ENCODE results near the gene AFF3. TPM values are rescaled to one million over a fixed set of nuclear protein-coding genes. Genes with fewer than 3 reads are reported as not detected.

Gene AFF3
- total and polyA plus RNA-seq, 4 donors = 0.48 to 5.3 (median 2.3) TPM

DNA sequence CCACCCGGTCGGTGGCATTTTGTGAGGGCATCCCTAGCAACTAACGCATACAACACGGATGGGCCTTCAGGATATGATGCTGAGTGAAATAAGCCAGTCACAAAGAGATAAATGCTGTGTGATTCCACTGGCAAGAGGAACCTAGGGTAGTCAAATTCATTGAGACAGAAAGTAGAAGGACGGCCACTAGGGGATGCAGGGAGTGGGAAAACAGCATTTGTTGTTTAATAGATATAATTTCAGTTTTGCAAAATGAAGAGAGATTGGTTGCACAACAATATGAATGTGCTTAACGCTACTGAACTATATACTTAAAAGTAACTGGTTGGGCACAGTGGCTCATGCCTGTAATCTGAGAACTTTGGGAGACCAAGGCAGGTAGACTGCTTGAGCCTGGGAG lies 112.9 kb downstream of the AFF3 start:
- no peaks in the 10 kb centered on the region for H3K9me3 ChIP-seq (ENCODE audit: control insufficient read depth in 4 of 4, low read length in 3 of 4)
- WGBS = 94% methylated on average over 6 of the region's 6 CpGs
- TF ChIP-seq FOXA1 (IDR thresholded peaks at IDR 0.05) (no peak), TAF1 (conservative IDR thresholded peaks at IDR 0.05) (no peak), YY1 (IDR thresholded peaks at IDR 0.05) (no peak), NR2F2 (IDR thresholded peaks at IDR 0.05) (no peak), FOXA2 (IDR thresholded peaks at IDR 0.05) (no peak), MAX (IDR thresholded peaks at IDR 0.05) (no peak)
- H3K27ac ChIP-seq (ENCODE audit: low read depth in 1 of 2, low read length in 2 of 2) = no peak overlapping the region
- no peaks in the 10 kb centered on the region for H3K36me3 ChIP-seq (ENCODE audit: control insufficient read depth in 4 of 4, insufficient read depth in 3 of 4, low read depth in 1 of 4, low read length in 3 of 4)
- no peaks in the 10 kb centered on the region for H3K27me3 ChIP-seq (ENCODE audit: control insufficient read depth in 4 of 4, insufficient read depth in 4 of 4, low read length in 3 of 4)
- no peak overlapping the region for H3K4me3 ChIP-seq (ENCODE audit: low read depth in 1 of 3, low read length in 3 of 3)
- no peak for DNase-seq (ENCODE audit: low spot score)
- H3K9ac ChIP-seq (ENCODE audit: low read depth in 1 of 2, low read length in 2 of 2) = no peak overlapping the region
- peaks cover 0 to 2% (median under 1%) of the 10 kb centered on the region in 4 donors for H3K4me1 ChIP-seq (ENCODE audit: control insufficient read depth in 4 of 4, insufficient read depth in 4 of 4, low read length in 3 of 4)

DNA sequence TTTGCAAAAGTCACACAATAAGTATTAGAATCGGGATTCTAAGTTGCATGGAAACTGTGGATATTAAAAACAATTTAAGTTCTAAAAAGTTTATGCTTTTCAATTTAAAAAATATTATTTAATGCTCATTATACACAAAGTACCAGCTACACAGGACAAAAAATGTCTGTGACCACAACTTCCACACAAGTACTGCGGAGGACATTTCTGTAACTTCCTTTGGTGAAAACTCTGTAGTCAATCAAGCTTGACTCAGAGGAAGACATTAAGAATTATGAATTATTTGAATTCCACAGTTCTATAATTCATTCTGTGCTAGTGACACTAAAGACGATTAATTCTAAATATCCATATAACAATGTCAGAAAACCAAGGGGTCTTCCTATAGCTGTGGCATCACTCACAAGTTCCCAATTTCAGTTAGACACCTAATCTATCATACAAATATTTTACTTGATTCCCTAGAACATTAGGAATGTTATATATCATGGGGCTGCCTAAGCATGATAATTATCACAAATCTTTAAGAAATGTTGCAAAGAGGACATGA lies 120.5 kb downstream of the AFF3 start:
- no peaks in the 10 kb centered on the region for H3K36me3 ChIP-seq (ENCODE audit: control insufficient read depth in 4 of 4, insufficient read depth in 3 of 4, low read depth in 1 of 4, low read length in 3 of 4)
- WGBS = 81% methylated on average over 3 of the region's 3 CpGs
- no peaks in the 10 kb centered on the region for H3K27me3 ChIP-seq (ENCODE audit: control insufficient read depth in 4 of 4, insufficient read depth in 4 of 4, low read length in 3 of 4)
- no peak overlapping the region for H3K9ac ChIP-seq (ENCODE audit: low read depth in 1 of 2, low read length in 2 of 2)
- no peak overlapping the region for H3K4me3 ChIP-seq (ENCODE audit: low read depth in 1 of 3, low read length in 3 of 3)
- no peaks in the 10 kb centered on the region for H3K4me1 ChIP-seq (ENCODE audit: control insufficient read depth in 4 of 4, insufficient read depth in 4 of 4, low read length in 3 of 4)
- TF ChIP-seq RXRA (IDR thresholded peaks at IDR 0.05) (no peak), JUND (IDR thresholded peaks at IDR 0.05) (no peak), FOXA1 (IDR thresholded peaks at IDR 0.05) (no peak), NR2F2 (IDR thresholded peaks at IDR 0.05) (no peak), GABPA (IDR thresholded peaks at IDR 0.05 in 1 of 2, conservative IDR thresholded peaks at IDR 0.05 in 1 of 2) (no peak), YY1 (IDR thresholded peaks at IDR 0.05) (no peak), REST (IDR thresholded peaks at IDR 0.05) (no peak), MAX (IDR thresholded peaks at IDR 0.05) (no peak), ATF3 (IDR thresholded peaks at IDR 0.05) (no peak)
- TF ChIP-seq, protein P1, sequence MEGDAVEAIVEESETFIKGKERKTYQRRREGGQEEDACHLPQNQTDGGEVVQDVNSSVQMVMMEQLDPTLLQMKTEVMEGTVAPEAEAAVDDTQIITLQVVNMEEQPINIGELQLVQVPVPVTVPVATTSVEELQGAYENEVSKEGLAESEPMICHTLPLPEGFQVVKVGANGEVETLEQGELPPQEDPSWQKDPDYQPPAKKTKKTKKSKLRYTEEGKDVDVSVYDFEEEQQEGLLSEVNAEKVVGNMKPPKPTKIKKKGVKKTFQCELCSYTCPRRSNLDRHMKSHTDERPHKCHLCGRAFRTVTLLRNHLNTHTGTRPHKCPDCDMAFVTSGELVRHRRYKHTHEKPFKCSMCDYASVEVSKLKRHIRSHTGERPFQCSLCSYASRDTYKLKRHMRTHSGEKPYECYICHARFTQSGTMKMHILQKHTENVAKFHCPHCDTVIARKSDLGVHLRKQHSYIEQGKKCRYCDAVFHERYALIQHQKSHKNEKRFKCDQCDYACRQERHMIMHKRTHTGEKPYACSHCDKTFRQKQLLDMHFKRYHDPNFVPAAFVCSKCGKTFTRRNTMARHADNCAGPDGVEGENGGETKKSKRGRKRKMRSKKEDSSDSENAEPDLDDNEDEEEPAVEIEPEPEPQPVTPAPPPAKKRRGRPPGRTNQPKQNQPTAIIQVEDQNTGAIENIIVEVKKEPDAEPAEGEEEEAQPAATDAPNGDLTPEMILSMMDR (IDR thresholded peaks at IDR 0.05; ENCODE audit: low read depth, low read length, missing input control) = no peak
- H3K27ac ChIP-seq (ENCODE audit: low read depth in 1 of 2, low read length in 2 of 2) = no peak overlapping the region
- H3K9me3 ChIP-seq (ENCODE audit: control insufficient read depth in 4 of 4, low read length in 3 of 4) = no peaks in the 10 kb centered on the region
- DNase-seq (ENCODE audit: low spot score) = no peak

All from liver (tissue), 9 donors.